C4-2B (cell line): Measurements from ENCODE around the gene USP43.

Source experiments
- ZFX ChIP-seq: fragments of 450-650 bp; IDR thresholded peaks from 2 replicates; pipeline ENCODE4 v1.6.1; 2017
- TF ChIP-seq, protein P1 (sequence below): fragments of 450-650 bp; conservative IDR thresholded peaks from 2 replicates; pipeline ENCODE4 v1.5.1; 2017; ENCODE audit warnings: mild to moderate bottlenecking

DNA sequence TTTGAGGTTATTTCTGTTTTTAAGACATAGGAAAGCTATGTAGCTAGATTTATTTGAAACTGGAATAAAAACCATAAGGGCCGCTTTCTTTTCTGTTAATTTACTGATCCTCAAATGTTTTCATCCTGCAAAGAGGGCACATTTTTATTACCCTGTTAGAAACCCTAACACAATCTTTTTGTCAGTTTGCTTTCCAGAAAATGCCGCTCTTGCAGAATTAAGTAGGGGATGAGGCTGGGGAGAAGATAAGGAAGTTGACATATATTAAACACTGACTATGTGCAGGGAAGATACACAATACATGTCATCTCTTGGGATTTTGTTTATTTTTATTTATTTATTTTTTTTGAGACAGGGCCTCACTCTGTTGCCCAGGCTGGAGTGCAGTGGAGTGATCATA is 15.7 kb downstream of the USP43 start:
- TF ChIP-seq, protein P1, sequence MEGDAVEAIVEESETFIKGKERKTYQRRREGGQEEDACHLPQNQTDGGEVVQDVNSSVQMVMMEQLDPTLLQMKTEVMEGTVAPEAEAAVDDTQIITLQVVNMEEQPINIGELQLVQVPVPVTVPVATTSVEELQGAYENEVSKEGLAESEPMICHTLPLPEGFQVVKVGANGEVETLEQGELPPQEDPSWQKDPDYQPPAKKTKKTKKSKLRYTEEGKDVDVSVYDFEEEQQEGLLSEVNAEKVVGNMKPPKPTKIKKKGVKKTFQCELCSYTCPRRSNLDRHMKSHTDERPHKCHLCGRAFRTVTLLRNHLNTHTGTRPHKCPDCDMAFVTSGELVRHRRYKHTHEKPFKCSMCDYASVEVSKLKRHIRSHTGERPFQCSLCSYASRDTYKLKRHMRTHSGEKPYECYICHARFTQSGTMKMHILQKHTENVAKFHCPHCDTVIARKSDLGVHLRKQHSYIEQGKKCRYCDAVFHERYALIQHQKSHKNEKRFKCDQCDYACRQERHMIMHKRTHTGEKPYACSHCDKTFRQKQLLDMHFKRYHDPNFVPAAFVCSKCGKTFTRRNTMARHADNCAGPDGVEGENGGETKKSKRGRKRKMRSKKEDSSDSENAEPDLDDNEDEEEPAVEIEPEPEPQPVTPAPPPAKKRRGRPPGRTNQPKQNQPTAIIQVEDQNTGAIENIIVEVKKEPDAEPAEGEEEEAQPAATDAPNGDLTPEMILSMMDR = no peak
- no peak for TF ChIP-seq ZFX
